GM21447 (cell line): ENCODE results near the gene OAF.
A peak's percentile ranks its signal among the peaks of the same experiment; 100 is the strongest.
"Not testable (repeated sequence)": the region's sequence is repeated elsewhere in the genome, so short reads cannot be mapped to it uniquely, and the experiment has no call there.

ENCODE experiments used
- ATAC-seq: cut with Tn5 transposase; IDR thresholded peaks from one replicate; pipeline ENCODE4 v1.9.1; 2021; ENCODE audit not compliant: unreplicated experiment

Gene OAF

GRCh38 chr11:120210626-120211521, at the start of gene OAF:
Gene OAF, plus strand, starts transcription at chr11:120211032. Its CDS starts 248 bp downstream, at chr11:120211280.
- ATAC-seq = peak; percentile 76

GRCh38 chr11:120167659-120168058, 43.2 kb upstream of the OAF start:
- ATAC-seq = no peak

- no peak for ATAC-seq
These were observed 42.5 kb upstream of the OAF start for GRCh38 chr11:120168108-120168959.

GRCh38 chr11:120168960-120169681, 41.7 kb upstream of the OAF start:
- no peak for ATAC-seq

- no peak for ATAC-seq
These were observed 40.7 kb upstream of the OAF start for GRCh38 chr11:120169981-120170698.

GRCh38 chr11:120170741-120171261, 40.0 kb upstream of the OAF start:
- ATAC-seq = no peak

- no peak for ATAC-seq
These were observed 38.5 kb upstream of the OAF start for GRCh38 chr11:120172054-120172911.

GRCh38 chr11:120173019-120173705, 37.7 kb upstream of the OAF start:
- no peak for ATAC-seq

- ATAC-seq = no peak
These were observed 37.0 kb upstream of the OAF start for GRCh38 chr11:120173807-120174206.

GRCh38 chr11:120174866-120175265, 36.0 kb upstream of the OAF start:
- ATAC-seq = no peak

- ATAC-seq = no peak
These were observed 32.2 kb upstream of the OAF start for GRCh38 chr11:120178561-120179056.

- ATAC-seq = no peak
These were observed 31.7 kb upstream of the OAF start for GRCh38 chr11:120179057-120179672.

- ATAC-seq = not testable (repeated sequence)
These were observed 30.8 kb upstream of the OAF start for GRCh38 chr11:120180063-120180462.

- ATAC-seq = no peak
These were observed 30.1 kb upstream of the OAF start for GRCh38 chr11:120180551-120181232.

GRCh38 chr11:120181376-120181975, 29.4 kb upstream of the OAF start:
- no peak for ATAC-seq

- ATAC-seq = no peak
These were observed 28.5 kb upstream of the OAF start for GRCh38 chr11:120182372-120182771.
